ENCODE results near the gene RPS17. TPM values are rescaled to one million over a fixed set of nuclear protein-coding genes. Genes with fewer than 3 reads are reported as not detected.

RPS17 gene
- total RNA-seq, 3 donors from 2014 or later, result 921 to 1,089 (median 1,038) TPM

Other genes with a start within 250 kb of the RPS17 start
- 1 to 10 TPM in 2 of 3 donors, under 1 TPM in 1; 0.92 to 3.6 (median 3.1) TPM for gene GOLGA6L10, start 191.0 kb downstream of the RPS17 start, total RNA-seq
- gene GOLGA6L9, start 110.6 kb downstream of the RPS17 start, total RNA-seq, result 1 to 10 TPM; 3.4 to 5.0 (median 3.9) TPM
- gene CPEB1, start 106.9 kb upstream of the RPS17 start, total RNA-seq, result 10 to 100 TPM in 1 of 3 donors, 1 to 10 TPM in 1, under 1 TPM in 1; 0.61 to 11.8 (median 1.4) TPM
- 1 to 10 TPM in 2 of 3 donors, under 1 TPM in 1; 0.67 to 5.4 (median 1.9) TPM for gene AP3B2, start 169.4 kb upstream of the RPS17 start, total RNA-seq

All from mucosa of descending colon (tissue), 3 donors.